A549 (cell line): ENCODE measurements around the gene KIF1A.

Experiments used
- CEBPB ChIP-seq, 2 experiments: fragments of >200 bp in 1 of 2; sonication (Bioruptor Twin) in 1 of 2; formaldehyde crosslinking in 1 of 2; IDR thresholded peaks; 2 replicates each; pipeline ENCODE4 v1.6.1; 2012 to 2016
- EP300 ChIP-seq, 2 experiments: fragments of >200 bp; sonication (Bioruptor Twin); formaldehyde crosslinking; IDR thresholded peaks; 2 replicates in 1 of 2; 3 replicates in 1 of 2; pipeline ENCODE4 v1.6.1; 2016 to 2017
- FOSL2 ChIP-seq, 2 experiments: fragments of 450-650 bp in 1 of 2; fragments of >200 bp in 1 of 2; sonication (Bioruptor Twin) in 1 of 2; formaldehyde crosslinking; IDR thresholded peaks; 2 replicates each; pipeline versions ENCODE4 v1.5.0 to v1.6.1; 2016 to 2020; ENCODE audit warnings: mild to moderate bottlenecking in 1 of 2, moderate library complexity in 1 of 2
- KDM1A ChIP-seq: fragments of 200-600 bp; sonication (generic); IDR thresholded peaks from 2 replicates; pipeline ENCODE4 v1.6.1; 2016; ENCODE audit warnings: low read depth, mild to moderate bottlenecking
- NFE2L2 ChIP-seq: fragments of 150-350 bp; conservative IDR thresholded peaks from 2 replicates; pipeline ENCODE4 v1.6.1; 2014; ENCODE audit warnings: low read length
- POLR2A ChIP-seq: IDR thresholded peaks from 2 replicates; pipeline ENCODE4 v1.6.1; 2012; ENCODE audit warnings: mild to moderate bottlenecking, low read length
- RCOR1 ChIP-seq: fragments of 150-350 bp; IDR thresholded peaks from 2 replicates; pipeline ENCODE4 v1.6.1; 2014; ENCODE audit warnings: antibody characterized with exemption, low read length, low read depth
- RFX5 ChIP-seq: fragments of 450-650 bp; IDR thresholded peaks from 2 replicates; pipeline ENCODE4 v1.7.1; 2014; ENCODE audit warnings: antibody characterized with exemption, mild to moderate bottlenecking, moderate library complexity
- TP53 ChIP-seq: fragments of 250-450 bp; sonication (Bioruptor Pico); IDR thresholded peaks from 2 replicates; pipeline ENCODE4 v1.5.0; 2021; ENCODE audit warnings: mild to moderate bottlenecking, moderate library complexity
- USF2 ChIP-seq: fragments of 450-650 bp; IDR thresholded peaks from 2 replicates; pipeline ENCODE4 v1.6.1; 2014; ENCODE audit warnings: antibody characterized with exemption
- TF ChIP-seq, protein P1 (sequence below): fragments of >200 bp; sonication (Bioruptor Twin); formaldehyde crosslinking; IDR thresholded peaks from 3 replicates; pipeline ENCODE4 v1.5.1; 2016
- TF ChIP-seq, protein P2 (sequence below): IDR thresholded peaks from 2 replicates; pipeline ENCODE4 v1.6.1; 2012

DNA sequence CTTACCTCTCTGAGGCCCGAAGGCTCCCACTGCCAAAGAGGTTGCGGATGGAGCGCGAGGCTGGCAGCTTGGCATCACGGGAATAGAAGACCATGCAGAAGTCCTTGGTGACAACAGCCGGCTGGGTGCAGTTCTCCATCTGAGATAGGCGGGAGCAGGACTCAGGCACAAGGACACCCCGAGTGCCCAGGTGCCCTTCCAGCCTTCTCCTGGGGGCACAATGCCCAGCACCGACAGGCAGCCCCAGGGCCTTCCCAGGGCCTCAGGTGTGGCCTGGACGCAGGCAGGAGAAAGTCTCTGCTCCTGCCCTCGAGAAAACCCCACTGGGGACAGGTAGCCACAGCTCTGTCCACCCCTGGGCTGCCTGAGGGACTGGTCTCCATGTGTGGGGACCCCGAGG lies 94.8 kb downstream of the KIF1A start:
- TF ChIP-seq CEBPB (IDR thresholded peaks at IDR 0.05) (no peak), USF2 (no peak), POLR2A (no peak), RFX5 (no peak), TP53 (no peak), EP300 (IDR thresholded peaks at IDR 0.05) (no peak), RCOR1 (no peak), KDM1A (no peak), NFE2L2 (no peak), FOSL2 (IDR thresholded peaks at IDR 0.05) (no peak), FOSL2 (CRISPR knock-in tag; IDR thresholded peaks at IDR 0.05) (no peak)
- TF ChIP-seq, protein P1, sequence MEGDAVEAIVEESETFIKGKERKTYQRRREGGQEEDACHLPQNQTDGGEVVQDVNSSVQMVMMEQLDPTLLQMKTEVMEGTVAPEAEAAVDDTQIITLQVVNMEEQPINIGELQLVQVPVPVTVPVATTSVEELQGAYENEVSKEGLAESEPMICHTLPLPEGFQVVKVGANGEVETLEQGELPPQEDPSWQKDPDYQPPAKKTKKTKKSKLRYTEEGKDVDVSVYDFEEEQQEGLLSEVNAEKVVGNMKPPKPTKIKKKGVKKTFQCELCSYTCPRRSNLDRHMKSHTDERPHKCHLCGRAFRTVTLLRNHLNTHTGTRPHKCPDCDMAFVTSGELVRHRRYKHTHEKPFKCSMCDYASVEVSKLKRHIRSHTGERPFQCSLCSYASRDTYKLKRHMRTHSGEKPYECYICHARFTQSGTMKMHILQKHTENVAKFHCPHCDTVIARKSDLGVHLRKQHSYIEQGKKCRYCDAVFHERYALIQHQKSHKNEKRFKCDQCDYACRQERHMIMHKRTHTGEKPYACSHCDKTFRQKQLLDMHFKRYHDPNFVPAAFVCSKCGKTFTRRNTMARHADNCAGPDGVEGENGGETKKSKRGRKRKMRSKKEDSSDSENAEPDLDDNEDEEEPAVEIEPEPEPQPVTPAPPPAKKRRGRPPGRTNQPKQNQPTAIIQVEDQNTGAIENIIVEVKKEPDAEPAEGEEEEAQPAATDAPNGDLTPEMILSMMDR, result no peak
- TF ChIP-seq, protein P2, sequence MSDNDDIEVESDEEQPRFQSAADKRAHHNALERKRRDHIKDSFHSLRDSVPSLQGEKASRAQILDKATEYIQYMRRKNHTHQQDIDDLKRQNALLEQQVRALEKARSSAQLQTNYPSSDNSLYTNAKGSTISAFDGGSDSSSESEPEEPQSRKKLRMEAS, result no peak
